ENCODE results near the gene MED13L.

The MED13L gene

DNA sequence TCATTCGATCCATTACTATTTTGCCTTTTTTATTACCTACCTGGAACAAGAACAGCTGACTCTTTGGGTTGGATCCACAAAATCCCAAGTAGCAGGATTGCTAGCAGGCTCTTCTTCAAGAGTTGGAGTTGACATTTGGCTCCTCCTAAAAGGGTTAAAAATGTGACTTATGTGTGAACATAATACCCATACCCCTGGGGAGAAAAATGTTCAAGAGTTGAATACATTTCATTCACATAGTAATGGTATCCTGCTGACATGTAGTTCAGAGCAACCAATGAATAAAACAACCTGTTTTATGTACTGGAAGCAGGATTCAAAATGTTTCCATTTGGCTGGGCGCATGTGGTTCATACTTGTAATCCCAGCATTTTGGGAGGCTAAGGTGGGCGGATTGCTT, 264.7 kb downstream of the MED13L start:
- H3K36me3 ChIP-seq (ENCODE audit: control insufficient read depth, insufficient read depth, low read length): peaks cover 17% of the 10 kb centered on the region
- no peaks in the 10 kb centered on the region for H3K4me1 ChIP-seq (ENCODE audit: control insufficient read depth, insufficient read depth, low read length)
- H3K9ac ChIP-seq (ENCODE audit: low read length): no peak overlapping the region
- H3K9me3 ChIP-seq (ENCODE audit: control insufficient read depth, low read length): no peaks in the 10 kb centered on the region
- H3K27me3 ChIP-seq (ENCODE audit: control insufficient read depth, insufficient read depth, low read length): no peaks in the 10 kb centered on the region
- no peak overlapping the region for H3K4me3 ChIP-seq (ENCODE audit: low read length)

- Histone ChIP-seq H3K9me3 (ENCODE audit: control insufficient read depth, low read length) (no peaks in the 10 kb centered on the region), H3K9ac (ENCODE audit: low read length) (no peak overlapping the region), H3K4me3 (ENCODE audit: low read length) (no peak overlapping the region), H3K4me1 (ENCODE audit: control insufficient read depth, insufficient read depth, low read length) (no peaks in the 10 kb centered on the region), H3K36me3 (ENCODE audit: control insufficient read depth, insufficient read depth, low read length) (peaks cover 22% of the 10 kb centered on the region), H3K27me3 (ENCODE audit: control insufficient read depth, insufficient read depth, low read length) (no peaks in the 10 kb centered on the region)
Observed at GRCh38 chr12:116011217-116011616, 266.3 kb downstream of the MED13L start.

DNA sequence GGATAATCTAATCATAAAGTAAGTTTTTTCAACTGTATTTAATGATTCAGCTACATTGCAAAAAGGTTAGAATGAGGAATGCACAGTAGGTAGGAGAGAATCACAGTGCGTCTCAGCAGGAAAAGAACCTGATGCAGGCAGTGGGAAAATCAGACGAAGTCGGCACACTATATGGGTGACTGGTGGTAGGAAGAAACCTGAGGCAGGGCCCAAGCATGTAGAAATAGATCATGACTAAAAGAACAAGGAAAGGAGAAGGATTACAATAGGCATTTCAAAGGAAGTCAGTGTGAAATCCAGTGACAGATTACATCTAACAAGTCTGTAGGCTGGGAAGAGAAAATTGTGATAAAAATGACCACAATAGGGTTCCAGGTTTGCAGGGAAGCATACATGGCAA, 267.0 kb downstream of the MED13L start:
- no peak overlapping the region for H3K4me3 ChIP-seq (ENCODE audit: low read length)
- no peaks in the 10 kb centered on the region for H3K4me1 ChIP-seq (ENCODE audit: control insufficient read depth, insufficient read depth, low read length)
- H3K9ac ChIP-seq (ENCODE audit: low read length): no peak overlapping the region
- H3K27me3 ChIP-seq (ENCODE audit: control insufficient read depth, insufficient read depth, low read length): no peaks in the 10 kb centered on the region
- H3K9me3 ChIP-seq (ENCODE audit: control insufficient read depth, low read length): no peaks in the 10 kb centered on the region
- H3K36me3 ChIP-seq (ENCODE audit: control insufficient read depth, insufficient read depth, low read length): peaks cover 22% of the 10 kb centered on the region

DNA sequence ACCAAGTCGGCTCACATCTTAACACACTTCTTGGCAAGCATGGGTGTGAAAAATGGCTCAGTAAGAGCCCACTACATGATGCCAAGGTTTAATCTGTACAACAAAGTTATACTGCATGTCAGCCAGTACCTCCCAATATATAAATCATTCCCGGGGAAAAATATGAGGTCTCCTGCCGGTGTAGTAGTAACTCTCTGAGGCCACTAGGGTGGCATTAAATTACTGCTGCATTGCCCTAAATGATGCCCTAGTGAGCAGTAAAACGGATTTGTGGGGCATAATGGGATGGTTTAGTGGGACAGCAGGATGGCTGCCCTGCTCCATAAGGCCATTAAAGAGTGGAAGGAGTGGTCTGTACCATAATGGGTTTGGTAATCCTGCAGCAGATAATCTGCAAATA, 267.7 kb downstream of the MED13L start:
- Histone ChIP-seq H3K27me3 (ENCODE audit: control insufficient read depth, insufficient read depth, low read length) (no peaks in the 10 kb centered on the region), H3K9ac (ENCODE audit: low read length) (no peak overlapping the region), H3K36me3 (ENCODE audit: control insufficient read depth, insufficient read depth, low read length) (peaks cover 22% of the 10 kb centered on the region), H3K9me3 (ENCODE audit: control insufficient read depth, low read length) (no peaks in the 10 kb centered on the region), H3K4me1 (ENCODE audit: control insufficient read depth, insufficient read depth, low read length) (no peaks in the 10 kb centered on the region), H3K4me3 (ENCODE audit: low read length) (no peak overlapping the region)

GRCh38 chr12:116006141-116006540, 271.4 kb downstream of the MED13L start:
- Histone ChIP-seq H3K9me3 (ENCODE audit: control insufficient read depth, low read length) (no peaks in the 10 kb centered on the region), H3K36me3 (ENCODE audit: control insufficient read depth, insufficient read depth, low read length) (peaks cover 17% of the 10 kb centered on the region), H3K9ac (ENCODE audit: low read length) (no peak overlapping the region), H3K4me1 (ENCODE audit: control insufficient read depth, insufficient read depth, low read length) (no peaks in the 10 kb centered on the region), H3K4me3 (ENCODE audit: low read length) (no peak overlapping the region), H3K27me3 (ENCODE audit: control insufficient read depth, insufficient read depth, low read length) (no peaks in the 10 kb centered on the region)

DNA sequence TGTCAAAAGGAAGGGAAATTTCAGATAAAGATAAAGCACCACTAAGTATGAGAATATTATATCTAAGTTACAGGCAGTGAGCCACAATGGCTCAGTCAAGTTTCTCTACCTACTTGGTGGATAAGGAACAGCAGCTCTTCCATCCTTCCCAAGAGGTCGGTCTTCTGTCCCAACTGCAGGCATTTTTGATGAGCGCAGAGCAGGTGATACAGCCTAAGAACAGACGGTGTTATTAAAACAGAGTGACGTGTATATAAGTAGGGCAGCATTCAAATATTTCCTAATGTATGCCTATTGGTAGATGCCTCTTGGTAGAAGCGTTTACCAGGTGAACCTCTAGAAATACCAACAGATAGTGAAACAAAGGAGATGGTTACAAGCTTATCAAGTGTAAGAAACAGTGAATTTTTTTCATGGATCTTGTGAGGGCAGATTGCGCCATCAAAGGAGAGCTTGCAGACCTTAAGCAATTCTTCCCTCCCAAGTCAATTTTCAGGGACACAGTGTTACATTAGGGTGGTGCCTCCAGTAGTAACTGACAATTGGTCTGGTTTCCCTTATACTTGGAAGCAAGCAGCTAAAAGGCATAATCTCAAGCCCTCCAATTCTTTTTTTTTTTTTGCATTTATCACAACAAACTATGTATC, 274.5 kb downstream of the MED13L start:
- no peaks in the 10 kb centered on the region for H3K27me3 ChIP-seq (ENCODE audit: control insufficient read depth, insufficient read depth, low read length)
- no peaks in the 10 kb centered on the region for H3K4me1 ChIP-seq (ENCODE audit: control insufficient read depth, insufficient read depth, low read length)
- no peak overlapping the region for H3K9ac ChIP-seq (ENCODE audit: low read length)
- H3K9me3 ChIP-seq (ENCODE audit: control insufficient read depth, low read length): no peaks in the 10 kb centered on the region
- H3K4me3 ChIP-seq (ENCODE audit: low read length): no peak overlapping the region
- H3K36me3 ChIP-seq (ENCODE audit: control insufficient read depth, insufficient read depth, low read length): peaks cover 10% of the 10 kb centered on the region

- no peak overlapping the region for H3K9ac ChIP-seq (ENCODE audit: low read length)
- no peaks in the 10 kb centered on the region for H3K27me3 ChIP-seq (ENCODE audit: control insufficient read depth, insufficient read depth, low read length)
- H3K4me1 ChIP-seq (ENCODE audit: control insufficient read depth, insufficient read depth, low read length): no peaks in the 10 kb centered on the region
- peaks cover 4% of the 10 kb centered on the region for H3K36me3 ChIP-seq (ENCODE audit: control insufficient read depth, insufficient read depth, low read length)
- H3K4me3 ChIP-seq (ENCODE audit: low read length): no peak overlapping the region
- H3K9me3 ChIP-seq (ENCODE audit: control insufficient read depth, low read length): no peaks in the 10 kb centered on the region
Observed at GRCh38 chr12:116000252-116000651, 277.2 kb downstream of the MED13L start.

- Histone ChIP-seq H3K4me3 (ENCODE audit: low read length) (no peak overlapping the region), H3K36me3 (ENCODE audit: control insufficient read depth, insufficient read depth, low read length) (peaks cover 4% of the 10 kb centered on the region), H3K4me1 (ENCODE audit: control insufficient read depth, insufficient read depth, low read length) (no peaks in the 10 kb centered on the region), H3K9me3 (ENCODE audit: control insufficient read depth, low read length) (no peaks in the 10 kb centered on the region), H3K9ac (ENCODE audit: low read length) (no peak overlapping the region), H3K27me3 (ENCODE audit: control insufficient read depth, insufficient read depth, low read length) (no peaks in the 10 kb centered on the region)
Observed at GRCh38 chr12:115999582-115999981, 277.9 kb downstream of the MED13L start.

DNA sequence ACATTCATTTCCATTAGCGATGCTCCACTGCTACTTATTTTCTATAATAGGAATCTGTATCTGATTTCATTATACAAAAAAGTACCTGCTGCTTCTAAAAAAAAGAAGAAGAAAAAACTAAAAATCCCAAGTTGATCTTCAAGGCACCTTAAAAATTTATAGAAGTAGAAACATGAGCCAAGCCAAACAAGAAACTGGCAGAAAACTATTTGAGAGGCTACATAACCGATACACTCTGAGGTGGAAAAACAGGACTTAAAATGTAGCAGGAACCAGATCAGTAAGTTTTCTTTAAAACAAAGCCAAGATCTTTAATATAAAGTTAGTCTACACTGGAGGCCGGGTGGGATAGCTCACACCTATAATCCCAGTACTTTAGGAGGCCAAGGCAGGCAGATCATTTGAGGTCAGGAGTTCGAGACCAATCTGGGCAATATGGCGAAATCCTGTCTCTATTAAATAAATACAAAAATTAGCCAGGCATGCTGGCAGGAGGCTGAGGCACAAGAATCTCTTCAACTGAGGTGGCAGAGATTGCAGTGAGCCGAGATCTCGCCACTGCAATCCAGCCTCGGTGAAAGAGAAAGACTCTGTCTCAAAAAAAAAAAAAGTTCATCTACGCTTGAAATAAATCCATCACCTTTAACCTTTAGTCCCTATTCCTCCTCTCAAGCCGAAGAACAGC, 278.6 kb downstream of the MED13L start:
- H3K9me3 ChIP-seq (ENCODE audit: control insufficient read depth, low read length): no peaks in the 10 kb centered on the region
- no peaks in the 10 kb centered on the region for H3K4me1 ChIP-seq (ENCODE audit: control insufficient read depth, insufficient read depth, low read length)
- no peaks in the 10 kb centered on the region for H3K27me3 ChIP-seq (ENCODE audit: control insufficient read depth, insufficient read depth, low read length)
- H3K4me3 ChIP-seq (ENCODE audit: low read length): no peak overlapping the region
- no peak overlapping the region for H3K9ac ChIP-seq (ENCODE audit: low read length)
- H3K36me3 ChIP-seq (ENCODE audit: control insufficient read depth, insufficient read depth, low read length): peaks cover 4% of the 10 kb centered on the region

GRCh38 chr12:115998119-115998633, 279.3 kb downstream of the MED13L start:
- Histone ChIP-seq H3K36me3 (ENCODE audit: control insufficient read depth, insufficient read depth, low read length) (peaks cover 4% of the 10 kb centered on the region), H3K27me3 (ENCODE audit: control insufficient read depth, insufficient read depth, low read length) (no peaks in the 10 kb centered on the region), H3K9me3 (ENCODE audit: control insufficient read depth, low read length) (no peaks in the 10 kb centered on the region), H3K4me3 (ENCODE audit: low read length) (no peak overlapping the region), H3K4me1 (ENCODE audit: control insufficient read depth, insufficient read depth, low read length) (no peaks in the 10 kb centered on the region), H3K9ac (ENCODE audit: low read length) (no peak overlapping the region)

- Histone ChIP-seq H3K4me3 (ENCODE audit: low read length) (no peak overlapping the region), H3K36me3 (ENCODE audit: control insufficient read depth, insufficient read depth, low read length) (peaks cover 7% of the 10 kb centered on the region), H3K9ac (ENCODE audit: low read length) (no peak overlapping the region)
Observed at GRCh38 chr12:115993737-115994136, 283.8 kb downstream of the MED13L start.

GRCh38 chr12:115990241-115990640, 287.3 kb downstream of the MED13L start:
- Histone ChIP-seq H3K9ac (ENCODE audit: low read length) (no peak overlapping the region), H3K36me3 (ENCODE audit: control insufficient read depth, insufficient read depth, low read length) (peaks cover 11% of the 10 kb centered on the region), H3K9me3 (ENCODE audit: control insufficient read depth, low read length) (no peaks in the 10 kb centered on the region), H3K27me3 (ENCODE audit: control insufficient read depth, insufficient read depth, low read length) (no peaks in the 10 kb centered on the region), H3K4me1 (ENCODE audit: control insufficient read depth, insufficient read depth, low read length) (no peaks in the 10 kb centered on the region), H3K4me3 (ENCODE audit: low read length) (no peak overlapping the region)

More at GRCh38 chr12:115993737-115994136, 283.8 kb downstream of the MED13L start:
- no peaks in the 10 kb centered on the region for H3K9me3 ChIP-seq (ENCODE audit: control insufficient read depth, low read length)
- no peaks in the 10 kb centered on the region for H3K27me3 ChIP-seq (ENCODE audit: control insufficient read depth, insufficient read depth, low read length)
- no peaks in the 10 kb centered on the region for H3K4me1 ChIP-seq (ENCODE audit: control insufficient read depth, insufficient read depth, low read length)

Measured in mucosa of stomach (tissue), 1 donor.